AG09319 (cell line): ENCODE results near the gene LSM8.
"Not testable (repeated sequence)": the region's sequence is repeated elsewhere in the genome, so short reads cannot be mapped to it uniquely, and the experiment has no call there.

ENCODE experiments used
- DNase-seq: peaks from one replicate; pipeline ENCODE4 v3.0.0-alpha.2; 2010; ENCODE audit warnings: low read depth; ENCODE audit errors: extremely low read depth
- TF ChIP-seq, protein P1 (sequence below): IDR thresholded peaks from 2 replicates; pipeline ENCODE4 v1.5.1; 2011; ENCODE audit warnings: low read depth, mild to moderate bottlenecking, inconsistent platforms, low read length, moderate library complexity

Gene LSM8

DNA sequence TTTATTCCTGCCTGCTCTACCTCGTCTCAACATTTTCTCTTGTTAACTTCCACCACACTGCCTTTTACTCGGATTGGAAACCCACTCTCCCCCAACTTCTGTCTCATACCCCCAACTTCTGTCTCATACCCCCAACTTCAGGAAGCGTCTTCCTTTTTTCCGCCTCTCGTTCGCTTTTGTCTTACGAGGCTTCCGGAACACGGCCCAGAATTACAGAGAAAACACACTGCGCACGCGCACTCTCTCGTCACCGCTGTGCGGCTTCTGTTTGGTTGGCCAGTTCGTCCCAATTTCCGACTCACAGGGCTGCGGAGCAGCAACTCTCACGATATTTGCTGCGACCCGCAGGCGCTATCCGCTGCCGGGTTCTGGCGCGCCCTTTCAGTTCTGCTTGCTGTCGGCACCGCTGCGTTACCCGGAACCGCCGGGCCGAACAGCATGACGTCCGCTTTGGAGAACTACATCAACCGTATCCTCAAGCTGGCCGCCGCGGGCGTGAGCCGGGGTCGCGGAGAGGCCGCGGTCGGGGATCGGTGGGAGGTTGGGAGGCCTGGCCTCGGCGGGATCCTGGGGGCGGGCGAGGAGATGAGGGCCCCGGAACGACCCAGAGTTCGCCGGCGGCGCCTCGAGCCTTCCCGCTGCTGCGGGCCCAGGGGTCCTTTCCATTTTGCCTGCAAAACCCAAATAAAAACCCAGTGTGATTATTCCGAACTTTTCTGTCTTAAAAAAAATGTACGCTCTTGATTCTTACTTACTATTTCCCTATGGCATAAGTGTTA, at the start of gene LSM8:
LSM8 (plus strand) TSS at position 379 of the 779 bp plus-strand sequence; CDS start at position 439, 60 bp downstream.
- TF ChIP-seq, protein P1, sequence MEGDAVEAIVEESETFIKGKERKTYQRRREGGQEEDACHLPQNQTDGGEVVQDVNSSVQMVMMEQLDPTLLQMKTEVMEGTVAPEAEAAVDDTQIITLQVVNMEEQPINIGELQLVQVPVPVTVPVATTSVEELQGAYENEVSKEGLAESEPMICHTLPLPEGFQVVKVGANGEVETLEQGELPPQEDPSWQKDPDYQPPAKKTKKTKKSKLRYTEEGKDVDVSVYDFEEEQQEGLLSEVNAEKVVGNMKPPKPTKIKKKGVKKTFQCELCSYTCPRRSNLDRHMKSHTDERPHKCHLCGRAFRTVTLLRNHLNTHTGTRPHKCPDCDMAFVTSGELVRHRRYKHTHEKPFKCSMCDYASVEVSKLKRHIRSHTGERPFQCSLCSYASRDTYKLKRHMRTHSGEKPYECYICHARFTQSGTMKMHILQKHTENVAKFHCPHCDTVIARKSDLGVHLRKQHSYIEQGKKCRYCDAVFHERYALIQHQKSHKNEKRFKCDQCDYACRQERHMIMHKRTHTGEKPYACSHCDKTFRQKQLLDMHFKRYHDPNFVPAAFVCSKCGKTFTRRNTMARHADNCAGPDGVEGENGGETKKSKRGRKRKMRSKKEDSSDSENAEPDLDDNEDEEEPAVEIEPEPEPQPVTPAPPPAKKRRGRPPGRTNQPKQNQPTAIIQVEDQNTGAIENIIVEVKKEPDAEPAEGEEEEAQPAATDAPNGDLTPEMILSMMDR: no peak
- peak; percentile 98 for DNase-seq

DNA sequence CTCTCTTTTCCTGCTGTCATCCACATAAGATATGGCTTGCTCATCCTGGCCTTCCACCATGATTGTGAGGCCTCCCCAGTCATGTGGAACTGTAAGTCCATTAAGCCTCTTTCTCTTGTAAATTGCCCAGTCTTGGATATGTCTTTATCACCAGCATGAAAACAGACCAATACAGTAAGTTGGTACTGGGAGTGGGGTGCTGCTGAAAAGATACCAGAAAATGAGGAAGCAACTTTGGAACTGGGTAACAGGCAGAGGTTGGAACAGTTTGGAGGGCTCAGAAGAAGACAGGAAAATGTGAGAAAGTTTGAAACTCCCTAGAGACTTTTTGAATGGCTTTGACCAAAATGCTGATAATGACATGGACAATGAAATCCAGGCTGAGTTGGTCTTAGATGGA, 49.5 kb upstream of the LSM8 start:
- DNase-seq: not testable (repeated sequence)

DNA sequence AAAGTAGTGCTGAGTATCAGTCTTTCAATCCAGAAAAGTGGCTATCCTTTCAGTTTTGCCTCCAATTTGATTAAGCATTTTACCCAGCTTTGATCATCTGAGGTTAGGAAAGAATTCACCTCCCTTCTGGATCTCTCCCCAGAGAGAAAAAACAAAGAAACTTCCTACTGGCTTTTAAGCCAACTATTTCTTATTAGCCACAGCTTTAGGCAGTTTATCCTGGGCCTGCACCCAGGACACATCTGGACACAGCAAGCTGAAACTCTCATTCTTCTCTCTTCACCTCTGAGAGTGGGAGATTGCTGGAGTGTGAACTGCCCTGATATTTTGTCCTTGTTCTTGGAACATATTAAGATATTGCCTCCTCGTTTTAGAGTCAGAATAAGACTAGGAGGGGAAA, 43.5 kb upstream of the LSM8 start:
- DNase-seq: no peak
- TF ChIP-seq, protein P1: no peak

DNA sequence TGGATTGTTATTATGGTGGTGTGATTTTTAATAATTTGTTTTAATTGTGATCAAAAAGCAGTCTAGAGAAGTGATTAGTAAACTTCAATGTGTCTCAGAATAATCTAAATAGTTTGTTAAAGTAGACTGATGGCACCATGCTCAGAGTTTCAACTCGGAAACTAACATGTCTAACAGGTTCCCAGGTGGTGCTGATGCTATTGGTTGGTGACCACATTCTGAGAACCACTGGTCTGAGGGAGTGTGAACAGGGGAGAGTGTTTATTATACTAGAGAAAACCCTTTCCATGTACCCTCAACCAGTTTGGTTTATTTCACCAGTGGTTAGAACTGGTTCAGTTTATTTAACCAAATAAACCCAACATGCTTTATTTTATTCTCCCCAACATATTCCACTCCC, 42.0 kb upstream of the LSM8 start:
- DNase-seq: no peak
- TF ChIP-seq, protein P1: no peak

DNA sequence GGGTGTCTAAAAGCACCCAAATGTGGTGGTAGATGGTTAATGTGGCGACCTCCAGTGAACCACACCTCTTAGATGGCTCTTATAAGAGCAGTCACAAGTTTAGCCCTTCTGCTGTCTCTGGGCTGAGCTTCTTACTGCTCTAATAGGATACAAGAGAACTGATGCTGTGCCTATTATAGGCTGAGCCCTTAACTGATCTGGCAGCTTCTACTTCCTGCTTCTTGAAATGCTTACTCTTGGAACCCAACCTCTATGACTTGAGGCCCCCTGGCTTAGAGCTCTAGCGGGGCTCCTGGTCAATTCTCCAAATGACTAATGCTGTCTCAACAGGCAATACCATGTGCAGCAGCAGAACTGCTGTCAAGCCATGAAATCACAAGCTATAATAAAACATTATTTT, 35.0 kb upstream of the LSM8 start:
- DNase-seq: no peak
- TF ChIP-seq, protein P1: no peak

DNA sequence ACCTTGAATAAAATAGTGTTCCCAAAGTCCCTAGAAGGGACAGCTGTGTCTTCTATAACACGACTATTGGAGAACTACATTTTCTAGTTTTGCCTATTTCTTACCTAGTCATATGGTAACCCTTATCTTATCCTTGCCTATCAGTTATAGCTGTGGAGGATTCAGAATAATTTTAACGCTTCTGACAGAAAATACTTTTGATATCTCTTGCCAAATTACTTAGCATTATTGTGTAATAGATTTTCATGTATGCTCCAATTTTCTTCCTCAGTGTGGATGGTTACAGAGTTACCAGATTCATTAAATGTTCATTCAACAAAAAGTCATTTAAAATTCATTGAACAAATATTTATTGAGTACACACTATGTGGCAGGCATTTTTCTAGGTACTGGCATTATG, 34.6 kb upstream of the LSM8 start:
- DNase-seq: no peak
- TF ChIP-seq, protein P1: no peak

DNA sequence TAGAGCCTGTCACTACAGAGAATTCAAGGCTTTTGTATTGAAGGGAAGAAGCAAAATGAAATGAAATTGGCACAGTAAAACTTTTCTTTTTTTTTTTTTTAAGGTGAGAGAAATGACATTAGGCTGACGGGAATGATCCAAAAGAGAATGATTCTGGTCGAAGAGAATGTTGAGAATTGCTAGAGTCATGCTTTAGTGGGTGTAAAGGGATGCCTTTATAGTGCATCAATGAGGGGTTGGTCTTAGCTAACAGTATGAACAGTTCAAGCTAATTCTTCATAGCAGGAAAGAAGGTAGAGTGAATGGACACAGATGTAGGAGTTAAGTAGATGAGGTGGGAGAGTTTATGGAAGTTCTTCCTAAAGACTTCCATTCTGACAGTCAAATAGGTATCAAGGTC, 32.3 kb upstream of the LSM8 start:
- TF ChIP-seq, protein P1: no peak
- DNase-seq: no peak

DNA sequence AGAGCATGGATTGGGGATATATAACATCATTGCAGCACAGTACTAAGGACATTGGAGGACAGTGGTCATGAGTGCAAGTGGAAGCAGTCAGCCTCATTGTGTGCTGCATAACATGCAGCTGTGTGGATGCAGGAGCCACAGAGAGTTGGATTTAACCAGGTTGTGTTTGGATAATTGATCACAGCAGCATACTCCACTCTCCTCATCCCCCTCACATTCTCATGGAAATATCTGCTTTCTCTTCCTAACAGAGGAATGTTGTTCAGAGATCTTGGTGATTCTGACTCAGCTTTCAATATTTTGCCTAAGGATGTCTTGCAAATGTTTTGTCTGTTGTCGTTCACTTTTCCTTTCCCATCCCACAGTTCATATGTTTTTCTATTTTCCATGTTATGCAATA, 31.8 kb upstream of the LSM8 start:
- DNase-seq: no peak
- TF ChIP-seq, protein P1: no peak
